Esophagus squamous epithelium (tissue), 5 donors: ENCODE data around the gene ENOX1. TPM values are rescaled to one million over a fixed set of nuclear protein-coding genes. Genes with fewer than 3 reads are reported as not detected.
A peak's percentile ranks its signal among the peaks of the same experiment; 100 is the strongest.

Source experiments
- DNase-seq: peaks from one replicate; lab custom pipeline; 2025; lab: John Stamatoyannopoulos, UW
- H3K27ac ChIP-seq, 4 donors: fragments of 200-600 bp; sonication (generic); one replicate each; pipeline ENCODE4 v1.5.1; 2016 to 2019; ENCODE audit warnings: mild to moderate bottlenecking in 1 of 4
- H3K27me3 ChIP-seq, 4 donors: fragments of 200-600 bp; sonication (generic); 1 replicate in 3 of 4; 2 replicates in 1 of 4; pipeline versions ENCODE4 v1.5.1 to v1.6.0; 2017 to 2021; ENCODE audit warnings: antibody characterized with exemption in 1 of 4
- H3K36me3 ChIP-seq, 3 donors: fragments of 200-600 bp; sonication (generic); one replicate each; pipeline ENCODE4 v1.5.1; 2016 to 2019
- H3K4me1 ChIP-seq, 3 donors: fragments of 200-600 bp; sonication (generic); one replicate each; pipeline ENCODE4 v1.5.1; 2017 to 2019
- H3K4me3 ChIP-seq, 4 donors: fragments of 200-600 bp; sonication (generic); 1 replicate in 3 of 4; 2 replicates in 1 of 4; pipeline ENCODE4 v1.5.1; 2016 to 2019; ENCODE audit warnings: mild to moderate bottlenecking in 2 of 4, moderate library complexity in 1 of 4
- H3K9me3 ChIP-seq, 3 donors: fragments of 200-600 bp; sonication (generic); one replicate each; pipeline ENCODE4 v1.5.1; 2016 to 2019
- POLR2A ChIP-seq, 4 donors: fragments of 450-650 bp; IDR thresholded peaks; one replicate each; pipeline ENCODE4 v1.6.1; 2017; ENCODE audit warnings: antibody characterized with exemption in 4 of 4, mild to moderate bottlenecking in 4 of 4, moderate library complexity in 3 of 4
- WGBS, 2 donors: methylation state at CpG; one replicate each; pipeline ENCODE4 v1.1.5; 2018; 5-methylcytosine and 5-hydroxymethylcytosine counted together
- intact Hi-C: fragments of 100-400 bp; cut with DNase I; formaldehyde crosslinking; loops from one replicate; pipeline ENCODE4 v1.15.0; 2022
- total RNA-seq, 4 donors: library from RNA; depleted of rRNA; stranded (reverse); fragments of >200 nt; gene quantifications; one replicate each; pipeline ENCODE4 v1.1.0, GENCODE V29; 2016
- TF ChIP-seq, protein P1 (sequence below), 6 experiments: fragments of 450-650 bp in 4 of 6; fragments of 200-600 bp in 2 of 6; sonication (generic) in 2 of 6; IDR thresholded peaks; one replicate each; pipeline ENCODE4 v1.5.1; 2016 to 2019; ENCODE audit warnings: antibody characterized with exemption in 6 of 6, mild to moderate bottlenecking in 4 of 6, moderate library complexity in 4 of 6
- donor health status: DM: yes; HTN: yes; CAD: no.

ENOX1 gene
- total RNA-seq, 4 donors from 2014 or later, result 0.48 to 0.76 TPM; not detected in 2

DNA sequence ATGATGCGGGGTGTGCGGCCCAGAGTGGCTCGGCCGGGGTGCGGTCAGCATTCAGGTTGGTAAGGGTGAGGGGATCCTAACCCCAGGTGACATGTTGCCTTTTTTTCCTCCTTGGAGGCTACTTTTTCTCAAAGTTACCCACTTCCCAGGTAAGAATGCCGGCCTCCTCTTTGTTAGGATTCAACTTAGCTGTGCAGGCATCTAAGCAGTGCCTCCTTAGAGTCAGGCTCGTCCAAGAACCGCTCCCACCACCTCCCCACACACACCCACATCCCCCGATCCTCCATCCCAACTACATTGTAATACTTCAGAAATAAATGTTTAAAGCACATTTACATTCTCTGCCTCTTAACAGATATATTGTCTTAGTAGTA lies 733 bp upstream of the ENOX1 start:
- peaks cover 5 to 32% (median 11%) of the 10 kb centered on the region in 3 donors for H3K4me1 ChIP-seq
- H3K27ac ChIP-seq, result peak overlapping the region in 2 of 4 donors; percentile 59 to 69
- H3K9me3 ChIP-seq, result no peaks in the 10 kb centered on the region
- WGBS, 2 donors, result 12 to 31% methylated on average over 4 to 7 of the region's 9 CpGs
- intact Hi-C loops, result no loop called here
- peaks cover 0 to 53% (median 0%) of the 10 kb centered on the region in 4 donors for H3K27me3 ChIP-seq
- no peaks in the 10 kb centered on the region for H3K36me3 ChIP-seq
- DNase-seq, result no peak
- peak overlapping the region; percentile 38 to 74 (median 60) for H3K4me3 ChIP-seq
- no peak for TF ChIP-seq POLR2A (IDR thresholded peaks at IDR 0.05)
- TF ChIP-seq, protein P1, sequence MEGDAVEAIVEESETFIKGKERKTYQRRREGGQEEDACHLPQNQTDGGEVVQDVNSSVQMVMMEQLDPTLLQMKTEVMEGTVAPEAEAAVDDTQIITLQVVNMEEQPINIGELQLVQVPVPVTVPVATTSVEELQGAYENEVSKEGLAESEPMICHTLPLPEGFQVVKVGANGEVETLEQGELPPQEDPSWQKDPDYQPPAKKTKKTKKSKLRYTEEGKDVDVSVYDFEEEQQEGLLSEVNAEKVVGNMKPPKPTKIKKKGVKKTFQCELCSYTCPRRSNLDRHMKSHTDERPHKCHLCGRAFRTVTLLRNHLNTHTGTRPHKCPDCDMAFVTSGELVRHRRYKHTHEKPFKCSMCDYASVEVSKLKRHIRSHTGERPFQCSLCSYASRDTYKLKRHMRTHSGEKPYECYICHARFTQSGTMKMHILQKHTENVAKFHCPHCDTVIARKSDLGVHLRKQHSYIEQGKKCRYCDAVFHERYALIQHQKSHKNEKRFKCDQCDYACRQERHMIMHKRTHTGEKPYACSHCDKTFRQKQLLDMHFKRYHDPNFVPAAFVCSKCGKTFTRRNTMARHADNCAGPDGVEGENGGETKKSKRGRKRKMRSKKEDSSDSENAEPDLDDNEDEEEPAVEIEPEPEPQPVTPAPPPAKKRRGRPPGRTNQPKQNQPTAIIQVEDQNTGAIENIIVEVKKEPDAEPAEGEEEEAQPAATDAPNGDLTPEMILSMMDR (IDR thresholded peaks at IDR 0.05), result no peak

DNA sequence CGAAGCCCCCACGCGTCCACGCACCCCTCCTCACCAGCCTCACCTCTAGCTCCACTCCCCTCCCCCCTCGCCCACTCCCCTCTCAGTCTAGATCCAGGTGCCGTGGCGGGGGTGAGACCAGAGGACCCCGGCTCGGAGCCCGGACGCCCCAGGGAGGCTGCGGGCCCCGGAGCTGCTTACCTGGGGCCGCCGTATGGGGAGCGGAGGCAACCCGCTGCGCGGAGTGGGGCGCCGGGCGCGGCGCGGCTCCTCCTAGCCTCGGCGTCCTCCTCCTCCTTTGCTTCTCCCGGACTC lies 353 bp downstream of the ENOX1 start:
- Histone ChIP-seq H3K36me3 (no peaks in the 10 kb centered on the region), H3K27ac (peak overlapping the region in 3 of 4 donors; percentile 59 to 69 (median 65)), H3K27me3 (peaks cover 0 to 50% (median 0%) of the 10 kb centered on the region in 4 donors), H3K4me1 (peaks cover 5 to 32% (median 11%) of the 10 kb centered on the region in 3 donors), H3K9me3 (no peaks in the 10 kb centered on the region), H3K4me3 (peak overlapping the region; percentile 38 to 74 (median 60))
- no peak for DNase-seq
- TF ChIP-seq, protein P1 (IDR thresholded peaks at IDR 0.05), result no peak
- no peak for TF ChIP-seq POLR2A (IDR thresholded peaks at IDR 0.05)
- intact Hi-C loops, result no loop called here
- WGBS, 2 donors, result no CpG with 5 or more reads among the region's 28 CpGs

DNA sequence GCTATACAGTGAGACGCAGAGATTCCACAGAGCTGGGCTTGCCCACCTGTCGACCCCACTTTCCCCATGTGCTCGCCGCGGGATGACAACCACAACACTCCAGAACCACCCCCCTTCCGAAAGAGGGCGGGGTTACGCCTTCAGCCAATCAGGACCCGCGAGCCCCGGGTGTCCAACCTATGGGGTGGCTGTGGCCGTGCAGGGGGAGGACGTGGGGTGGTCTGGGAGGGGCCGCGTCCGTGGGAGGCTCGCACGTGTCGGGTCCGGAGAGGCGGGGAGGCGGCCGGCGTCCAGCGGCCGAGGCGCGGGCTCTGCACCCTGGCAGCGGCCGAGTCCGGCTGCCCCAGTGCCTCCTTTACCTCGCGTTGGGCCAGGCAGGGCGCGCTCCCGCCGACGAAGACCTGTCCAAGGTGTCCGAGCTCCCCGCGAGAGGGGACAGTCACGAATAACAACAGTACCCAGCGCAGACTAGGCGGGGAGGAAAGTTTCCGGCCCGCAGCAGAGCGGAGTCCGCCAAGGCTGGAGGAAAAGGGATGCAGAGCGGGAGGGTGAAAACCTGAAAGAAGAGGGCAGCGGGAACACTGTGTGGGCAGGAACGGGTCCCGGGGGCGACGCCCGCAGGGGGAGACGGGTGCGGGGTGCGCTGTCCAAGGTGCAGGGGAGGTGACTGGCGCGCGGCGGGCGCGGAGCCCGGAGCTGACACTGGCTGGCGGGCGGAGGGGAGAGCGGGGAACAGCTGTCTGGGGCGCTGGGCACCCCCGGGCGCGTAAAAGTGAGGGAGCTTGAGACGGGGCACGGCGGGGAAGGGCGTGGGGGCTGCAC lies 911 bp downstream of the ENOX1 start:
- Histone ChIP-seq H3K4me1 (peaks cover 5 to 32% (median 11%) of the 10 kb centered on the region in 3 donors), H3K4me3 (peak overlapping the region; percentile 38 to 74 (median 60)), H3K9me3 (no peaks in the 10 kb centered on the region), H3K27me3 (peaks cover 0 to 48% (median 0%) of the 10 kb centered on the region in 4 donors), H3K36me3 (no peaks in the 10 kb centered on the region), H3K27ac (peak overlapping the region in 3 of 4 donors; percentile 59 to 69 (median 65))
- TF ChIP-seq, protein P1 (IDR thresholded peaks at IDR 0.05), result no peak
- no peak for TF ChIP-seq POLR2A (IDR thresholded peaks at IDR 0.05)
- 3 to 4% methylated on average over 7 to 31 of the region's 76 CpGs for WGBS, 2 donors
- intact Hi-C loops, result no loop called here
- no peak for DNase-seq

DNA sequence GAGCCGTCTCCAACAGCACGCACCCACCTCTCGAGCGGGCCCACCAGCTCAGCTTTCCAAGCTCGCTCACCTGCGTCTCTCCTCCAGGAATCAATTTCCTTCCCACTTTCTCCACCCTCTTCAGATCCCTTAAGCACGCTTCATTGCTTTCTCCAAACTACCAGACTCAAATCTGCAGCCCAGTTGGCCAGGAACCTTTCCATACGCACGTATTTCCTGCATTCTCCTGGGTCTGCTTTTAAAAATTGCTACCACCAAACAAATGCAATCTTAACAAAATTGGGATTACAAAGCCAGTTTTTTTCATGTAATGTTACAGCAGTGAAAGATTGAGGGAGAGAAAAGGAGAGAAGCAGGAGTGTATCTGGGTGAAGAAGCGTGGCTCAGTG lies 1.5 kb downstream of the ENOX1 start:
- 22 to 46% methylated on average over 10 of the region's 10 CpGs for WGBS, 2 donors
- H3K27ac ChIP-seq, result peak overlapping the region in 2 of 4 donors; percentile 59 to 69
- no peak for DNase-seq

DNA sequence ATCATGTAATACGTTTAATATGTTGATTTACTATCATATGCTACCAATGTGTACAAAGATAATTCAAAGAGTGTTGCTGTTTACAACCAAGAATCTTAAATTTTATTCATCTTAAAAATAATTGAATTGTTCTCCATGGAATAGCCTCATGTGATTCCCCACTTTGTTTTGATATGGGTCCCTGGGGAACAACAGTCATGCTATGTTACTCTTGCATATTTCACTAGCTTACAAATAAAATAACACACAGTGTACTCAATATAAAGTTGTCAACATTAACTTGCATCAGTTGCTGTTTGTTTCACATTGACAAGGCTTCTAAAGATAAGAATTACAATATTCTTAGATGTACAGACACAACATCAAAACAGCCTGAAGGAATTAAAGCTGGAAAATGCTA lies 2.3 kb downstream of the ENOX1 start:
- intact Hi-C loops, result no loop called here
- H3K27ac ChIP-seq, result no peak overlapping the region
- WGBS, 2 donors, result 70 to 95% methylated on average over 1 of the region's 1 CpG

More for the DNA sequence above, 1.5 kb downstream of the ENOX1 start:
- Histone ChIP-seq H3K4me1 (peaks cover 5 to 32% (median 11%) of the 10 kb centered on the region in 3 donors), H3K9me3 (no peaks in the 10 kb centered on the region), H3K4me3 (peak overlapping the region in 3 of 4 donors; percentile 57 to 74 (median 64)), H3K36me3 (no peaks in the 10 kb centered on the region), H3K27me3 (peaks cover 0 to 48% (median 0%) of the 10 kb centered on the region in 4 donors)
- intact Hi-C loops, result no loop called here
- TF ChIP-seq POLR2A (IDR thresholded peaks at IDR 0.05), result no peak
- TF ChIP-seq, protein P1 (IDR thresholded peaks at IDR 0.05), result no peak

More for the DNA sequence above, 2.3 kb downstream of the ENOX1 start:
- Histone ChIP-seq H3K4me1 (peaks cover 5 to 32% (median 11%) of the 10 kb centered on the region in 3 donors), H3K36me3 (no peaks in the 10 kb centered on the region), H3K9me3 (no peaks in the 10 kb centered on the region), H3K4me3 (no peak overlapping the region), H3K27me3 (peaks cover 0 to 41% (median 0%) of the 10 kb centered on the region in 4 donors)
- TF ChIP-seq, protein P1 (IDR thresholded peaks at IDR 0.05), result no peak
- TF ChIP-seq POLR2A (IDR thresholded peaks at IDR 0.05), result no peak
- DNase-seq, result no peak
